ENCODE measurements around the gene C16orf95. TPM values are rescaled to one million over a fixed set of nuclear protein-coding genes. Genes with fewer than 3 reads are reported as not detected.

C16orf95 gene
- total RNA-seq, 1 donor from 2014 or later, result 2.1 TPM

DNA sequence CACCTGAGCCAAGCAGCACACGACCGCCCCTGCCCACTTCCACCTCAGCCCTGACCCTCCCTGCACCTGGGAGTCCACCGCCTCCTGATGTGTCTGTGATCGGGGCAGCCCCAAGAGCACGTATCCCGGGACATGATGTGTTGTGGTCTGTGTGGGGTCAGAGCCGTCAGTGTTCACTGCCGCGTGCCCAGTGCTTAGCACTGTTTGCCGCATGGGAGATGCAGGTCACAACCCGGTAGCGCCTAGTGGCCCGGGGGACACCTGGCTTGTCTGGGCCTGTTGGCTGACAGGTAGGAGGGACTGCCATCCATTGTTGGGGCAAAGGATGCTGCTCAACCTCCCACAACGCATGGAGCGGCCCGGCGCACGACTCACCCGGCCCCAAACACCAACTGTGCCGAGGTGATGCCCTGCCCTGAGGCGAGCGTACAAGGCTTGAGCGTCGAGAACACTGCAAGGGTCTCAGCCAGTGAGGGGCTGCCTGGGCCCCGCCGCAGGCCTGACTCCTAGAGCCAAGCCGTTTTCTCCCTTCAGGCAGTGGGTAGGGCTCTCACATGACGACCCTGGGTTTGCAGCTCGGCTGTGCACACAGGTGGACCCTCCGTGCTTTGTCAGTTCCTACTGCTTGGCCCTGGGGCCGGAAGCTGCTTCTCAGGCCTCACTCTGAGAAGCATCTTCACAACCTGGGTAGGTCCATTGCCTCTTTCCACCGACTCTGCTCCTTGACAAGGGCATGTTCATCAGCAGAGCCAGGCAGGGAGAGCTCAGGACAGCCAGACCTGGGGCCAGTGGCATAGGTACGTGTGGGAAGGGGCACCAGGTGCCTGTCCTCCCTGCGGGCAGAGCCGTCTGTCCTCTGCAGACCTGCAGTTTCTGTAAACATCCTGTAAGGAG is 5.9 kb upstream of the C16orf95 start:
- ATAC-seq (ENCODE audit: poor library complexity) (no peak), DNase-seq (peak; percentile 40)
- intact Hi-C loops (cut with DNase I), result no loop called here

DNA sequence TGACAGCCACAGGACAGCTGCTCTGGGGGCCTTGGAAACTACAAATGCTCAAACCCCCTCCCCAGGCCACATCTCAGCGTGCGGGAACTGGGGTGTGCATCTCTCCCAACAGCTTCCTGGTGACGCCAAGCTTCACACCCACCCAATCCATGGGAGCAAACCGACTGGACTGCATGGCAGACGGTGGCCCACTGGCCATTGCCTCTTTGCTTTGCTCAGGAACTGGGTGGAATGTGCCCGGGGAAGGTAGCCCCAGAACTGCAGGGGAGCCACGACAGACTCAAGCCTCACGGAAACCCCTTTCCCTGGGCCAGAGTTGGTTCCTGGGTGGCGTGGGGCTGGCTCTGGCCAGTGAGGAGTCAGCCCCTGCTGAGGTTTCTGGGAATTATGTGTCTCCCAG is 5.2 kb upstream of the C16orf95 start:
- DNase-seq, result peak; percentile 27
- no peak for ATAC-seq (ENCODE audit: poor library complexity)
- intact Hi-C loops (cut with DNase I), result no loop called here

DNA sequence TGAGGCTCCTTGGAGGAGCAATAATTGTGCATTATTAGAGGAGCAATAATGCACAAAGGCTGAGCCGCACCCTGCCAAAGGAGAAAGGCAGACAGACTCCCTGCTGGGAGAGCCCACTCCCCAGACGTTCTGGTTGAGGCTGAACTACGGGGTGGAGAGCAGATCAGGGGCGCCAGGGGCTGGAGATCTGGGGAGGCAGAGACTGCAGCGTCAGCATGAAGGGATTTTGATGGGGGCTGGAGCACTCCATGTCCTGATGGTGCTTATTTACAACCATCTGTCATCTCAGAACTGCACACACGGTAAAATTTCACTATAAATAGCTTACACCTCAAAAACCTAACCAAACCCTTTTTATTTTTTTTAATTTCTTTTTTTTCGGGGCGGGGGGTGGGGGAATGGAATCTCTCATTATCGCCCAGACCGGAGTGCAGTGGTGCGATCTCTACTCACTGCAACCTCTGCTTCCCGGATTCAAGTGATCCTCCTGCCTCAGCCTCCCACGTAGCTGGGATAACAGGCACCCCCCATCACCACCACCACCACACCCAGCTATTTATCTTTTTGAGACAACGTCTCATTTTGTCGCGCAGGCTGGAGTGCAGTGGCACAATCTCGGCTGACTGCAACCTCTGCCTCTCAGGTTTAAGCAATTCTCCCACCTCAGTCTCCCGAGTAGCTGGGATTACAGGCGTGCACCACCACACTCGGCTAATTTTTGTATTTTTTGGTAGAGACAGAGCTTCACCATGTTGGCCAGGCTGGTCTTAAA is 4.3 kb upstream of the C16orf95 start:
- intact Hi-C loops (cut with DNase I), result no loop called here
- DNase-seq (no peak), ATAC-seq (ENCODE audit: poor library complexity) (no peak)

DNA sequence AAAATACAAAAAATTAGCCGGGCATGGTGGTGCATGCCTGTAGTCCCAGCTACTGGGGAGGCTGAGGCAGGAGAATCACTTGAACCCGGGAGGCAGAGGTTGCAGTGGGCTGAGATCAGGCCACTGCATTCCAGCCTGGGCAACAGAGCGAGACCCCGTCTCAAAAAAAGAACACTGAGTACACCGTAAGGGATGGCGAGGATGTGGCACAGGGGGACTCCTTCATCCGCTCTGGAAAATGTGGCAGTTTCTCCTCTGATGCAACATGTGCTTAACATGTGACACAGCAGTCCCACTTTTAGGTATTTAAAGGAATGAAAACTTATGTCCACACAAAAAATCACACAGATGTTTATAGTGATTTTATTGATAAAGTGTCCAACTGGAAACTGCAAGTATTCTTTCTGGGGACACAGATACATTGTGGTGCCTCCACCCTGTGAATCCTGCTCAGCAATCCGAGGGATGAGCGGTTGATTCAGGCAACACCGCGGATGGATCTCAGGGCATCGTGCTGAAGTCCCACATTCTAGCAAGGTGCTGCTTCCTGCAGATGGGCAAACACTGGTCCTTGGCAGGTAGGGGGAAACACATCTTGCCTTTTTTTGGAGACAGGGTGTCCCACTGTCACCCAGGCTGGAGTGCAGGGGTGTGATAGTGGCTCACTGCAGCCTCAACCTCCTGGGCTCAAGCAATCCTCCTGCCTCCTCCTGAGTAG is 3.5 kb upstream of the C16orf95 start:
- DNase-seq (no peak), ATAC-seq (ENCODE audit: poor library complexity) (no peak)
- intact Hi-C loops (cut with DNase I), result no loop called here

DNA sequence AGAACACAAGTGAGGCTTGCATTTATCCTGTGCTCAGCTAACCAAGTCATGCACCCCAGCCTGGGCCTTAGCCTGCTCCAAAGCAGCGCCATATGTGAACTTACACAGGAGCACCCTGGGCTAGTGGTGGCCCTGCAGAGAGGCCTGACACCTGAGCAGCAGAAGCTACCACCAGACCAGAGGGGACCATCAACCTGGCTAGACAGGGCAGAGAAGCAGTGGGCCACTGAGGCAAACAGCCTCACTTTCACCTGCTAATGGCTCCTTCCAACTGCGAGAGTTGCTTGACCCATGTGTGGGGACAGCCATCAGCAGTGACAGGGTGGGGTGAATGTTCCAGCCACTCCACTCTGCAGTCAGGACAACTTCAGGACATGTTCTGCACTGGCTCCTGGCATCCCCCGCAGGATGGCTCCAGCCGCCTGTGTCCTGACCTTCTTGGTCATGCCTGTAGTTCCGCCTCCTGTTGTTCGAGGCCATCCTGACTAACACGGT is 2.9 kb upstream of the C16orf95 start:
- no peak for ATAC-seq (ENCODE audit: poor library complexity)
- DNase-seq, result no peak
- intact Hi-C loops (cut with DNase I), result loop anchor here (5.0 kb wide), 1 partner anchor 72 kb away; the partner anchor contains the start of gene MAP1LC3B

DNA sequence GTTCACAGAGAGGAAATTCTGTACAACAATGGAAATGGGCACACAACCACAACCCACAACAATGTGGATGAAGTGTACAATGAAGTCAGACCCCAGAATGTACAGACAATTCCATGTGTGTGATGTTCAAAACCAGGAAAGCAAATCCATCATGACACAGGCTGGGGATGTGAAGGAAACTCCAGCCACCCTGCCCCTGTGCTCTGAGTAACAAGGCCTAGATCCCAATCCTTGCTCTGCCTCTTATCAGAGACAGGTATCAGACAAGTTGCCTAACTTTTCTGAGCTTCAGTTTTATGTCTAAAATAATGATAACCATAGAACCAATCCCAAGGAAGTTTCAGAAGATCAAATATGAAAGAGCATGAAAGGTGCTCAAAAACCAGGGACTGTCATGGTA is 1.8 kb upstream of the C16orf95 start:
- no peak for ATAC-seq (ENCODE audit: poor library complexity)
- DNase-seq, result no peak
- intact Hi-C loops (cut with DNase I), result loop anchor here (5.0 kb wide), 1 partner anchor 73 kb away; the partner anchor contains the start of gene MAP1LC3B

DNA sequence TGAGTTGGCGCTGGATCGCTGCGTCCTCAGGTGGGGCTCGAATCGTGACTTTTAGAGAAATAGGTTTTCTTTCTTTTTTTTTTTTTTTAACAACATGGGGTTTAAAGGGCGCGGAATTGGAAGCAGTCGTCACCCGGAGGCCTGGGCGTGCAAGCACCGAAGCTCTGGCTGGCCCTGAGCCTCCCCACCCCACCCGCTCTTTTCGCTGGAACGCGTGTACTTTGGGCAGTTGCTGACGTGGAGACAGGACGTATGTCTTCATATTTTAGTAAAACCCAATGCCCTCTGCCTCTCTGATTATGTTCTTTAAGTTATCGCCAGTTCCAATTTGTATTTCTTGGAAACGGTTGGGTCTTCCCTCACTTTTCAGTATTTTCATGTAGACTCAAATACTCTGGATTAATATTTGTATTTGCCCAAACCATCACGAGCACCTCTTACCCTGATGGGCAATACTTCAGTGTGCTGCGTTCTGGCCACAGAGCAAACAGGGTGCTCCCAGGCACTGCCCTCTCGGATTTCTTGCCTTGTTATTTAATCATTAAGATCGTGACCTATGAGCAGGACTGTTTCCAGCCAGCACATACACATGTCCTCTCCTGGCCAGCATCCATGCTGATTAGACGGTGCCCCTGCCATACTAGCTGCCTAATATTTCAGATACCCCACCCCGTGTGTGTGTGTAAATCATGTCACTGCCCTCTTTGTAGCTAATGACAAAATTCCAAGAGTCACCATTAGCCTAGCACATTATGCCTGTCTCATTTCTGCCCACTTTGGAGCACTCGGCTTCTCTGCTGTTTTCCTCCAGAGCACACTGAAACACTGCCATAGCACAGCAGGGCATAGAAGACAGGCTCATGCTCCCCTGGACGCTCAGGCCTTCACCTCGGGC is 805 bp upstream of the C16orf95 start:
- DNase-seq (peak; percentile 69), ATAC-seq (ENCODE audit: poor library complexity) (peak; percentile 42)
- intact Hi-C loops (cut with DNase I), result loop anchor here (5.0 kb wide), 1 partner anchor 74 kb away; the partner anchor contains the start of gene MAP1LC3B

DNA sequence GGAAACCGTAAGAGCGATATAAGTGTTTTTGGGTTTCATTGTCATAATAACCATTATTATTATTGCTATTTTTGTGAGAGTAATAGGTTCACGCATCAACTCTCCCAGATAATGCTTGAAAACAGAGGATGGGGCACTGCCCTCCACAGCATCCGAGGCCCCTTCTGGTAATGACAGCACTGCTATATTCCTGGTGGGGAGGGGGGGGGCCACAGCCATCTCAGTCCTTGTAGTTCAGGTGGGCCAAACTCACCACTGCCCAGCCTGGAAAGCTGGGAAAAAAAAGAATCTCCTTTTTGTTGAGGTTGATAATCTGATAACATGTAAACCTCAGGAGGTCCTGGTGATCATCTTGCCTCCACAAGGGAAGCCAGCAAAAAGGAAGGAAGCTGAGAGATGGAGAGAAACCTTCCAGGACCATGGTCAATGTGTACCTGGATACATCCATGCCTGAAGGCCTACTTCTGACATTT is 706 bp downstream of the C16orf95 start:
- intact Hi-C loops (cut with DNase I), result loop anchor here (5.0 kb wide), 1 partner anchor 76 kb away; the partner anchor contains the start of gene MAP1LC3B
- ATAC-seq (ENCODE audit: poor library complexity), result no peak
- DNase-seq, result no peak

DNA sequence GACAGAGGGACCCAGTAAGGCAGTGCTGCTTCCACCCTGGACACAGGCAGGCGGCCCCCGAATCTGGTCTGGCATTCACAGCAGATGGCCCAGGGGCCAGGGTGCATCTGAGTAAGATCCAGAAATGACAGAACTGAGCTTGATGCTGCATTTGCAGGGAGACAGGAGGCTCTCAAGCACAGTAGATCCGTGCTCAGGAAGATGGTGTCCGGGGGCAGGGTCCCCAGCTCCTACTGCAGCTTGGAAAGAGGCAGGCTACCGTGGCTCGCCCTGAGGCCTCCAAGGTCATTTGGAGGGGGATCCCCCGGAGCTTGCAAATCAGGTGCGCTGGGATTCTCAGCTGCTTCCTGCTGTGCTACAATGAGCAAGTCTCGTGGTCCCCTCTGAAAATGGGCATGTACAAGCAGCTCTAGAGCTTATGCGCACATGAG is 2.2 kb downstream of the C16orf95 start:
- intact Hi-C loops (cut with DNase I), result loop anchor here (5.0 kb wide), 1 partner anchor 77 kb away; the partner anchor contains the start of gene MAP1LC3B
- ATAC-seq (ENCODE audit: poor library complexity), result no peak
- no peak for DNase-seq

DNA sequence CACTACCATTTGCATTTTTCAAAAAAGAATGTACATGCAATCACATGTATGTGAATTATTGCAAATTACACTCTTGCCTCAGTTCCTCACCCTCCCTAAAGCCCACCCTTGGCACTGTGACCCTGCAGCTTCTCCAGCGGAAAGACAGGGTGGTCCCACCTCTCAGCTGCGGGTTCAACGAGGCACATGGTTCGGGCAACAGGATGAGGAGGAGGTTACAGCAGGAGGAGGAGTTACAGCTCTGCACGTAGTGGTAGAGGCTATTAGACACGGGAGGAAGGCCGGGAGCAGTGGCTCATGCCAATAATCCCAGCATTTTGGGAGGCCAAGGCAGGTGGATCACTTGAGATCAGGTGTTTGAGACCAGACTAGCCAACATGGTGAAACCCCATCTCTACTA is 5.2 kb downstream of the C16orf95 start:
- intact Hi-C loops (cut with DNase I), result no loop called here
- DNase-seq (no peak), ATAC-seq (ENCODE audit: poor library complexity) (no peak)

DNA sequence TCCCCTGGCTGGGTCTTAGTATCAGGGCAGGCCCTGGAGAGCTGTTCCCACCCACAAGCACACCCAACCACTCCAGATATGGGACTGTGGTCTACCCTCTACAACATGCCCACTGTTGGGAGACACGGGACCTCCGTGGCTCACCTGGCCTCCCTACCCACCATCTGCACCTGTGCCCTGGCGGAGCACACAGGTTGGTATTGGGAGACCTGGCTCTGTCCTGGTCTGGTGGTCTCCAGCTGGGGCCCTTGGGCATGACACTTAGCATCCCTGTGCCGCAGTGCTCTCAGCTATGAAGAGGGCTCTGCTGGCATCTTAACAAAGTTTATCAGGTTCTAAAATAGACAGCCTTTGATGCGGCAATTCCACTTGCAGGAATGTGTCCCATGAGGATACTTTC is 5.8 kb downstream of the C16orf95 start:
- intact Hi-C loops (cut with DNase I), result no loop called here
- ATAC-seq (ENCODE audit: poor library complexity) (no peak), DNase-seq (no peak)

DNA sequence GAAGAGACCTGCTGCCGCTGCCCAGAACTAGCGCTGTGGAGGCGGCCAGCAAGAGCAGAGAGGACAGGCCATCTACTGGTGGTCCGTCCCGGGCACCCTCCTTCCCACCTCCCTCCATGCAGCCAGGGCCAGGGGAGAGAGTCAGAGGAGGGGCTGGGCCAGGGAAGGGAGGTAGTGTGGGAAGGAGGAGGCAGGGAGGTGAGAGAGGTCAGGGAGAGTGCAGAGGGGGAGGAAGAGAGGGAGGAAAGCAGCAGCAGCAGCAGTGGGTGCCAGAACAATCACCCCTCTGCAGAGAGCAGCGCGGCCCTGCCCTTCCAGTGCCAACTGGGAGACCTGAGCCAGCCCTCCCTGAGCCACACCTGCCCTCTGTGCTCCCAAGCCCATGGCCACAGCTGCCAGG is 6.6 kb downstream of the C16orf95 start:
- intact Hi-C loops (cut with DNase I), result no loop called here
- DNase-seq (no peak), ATAC-seq (ENCODE audit: poor library complexity) (no peak)

DNA sequence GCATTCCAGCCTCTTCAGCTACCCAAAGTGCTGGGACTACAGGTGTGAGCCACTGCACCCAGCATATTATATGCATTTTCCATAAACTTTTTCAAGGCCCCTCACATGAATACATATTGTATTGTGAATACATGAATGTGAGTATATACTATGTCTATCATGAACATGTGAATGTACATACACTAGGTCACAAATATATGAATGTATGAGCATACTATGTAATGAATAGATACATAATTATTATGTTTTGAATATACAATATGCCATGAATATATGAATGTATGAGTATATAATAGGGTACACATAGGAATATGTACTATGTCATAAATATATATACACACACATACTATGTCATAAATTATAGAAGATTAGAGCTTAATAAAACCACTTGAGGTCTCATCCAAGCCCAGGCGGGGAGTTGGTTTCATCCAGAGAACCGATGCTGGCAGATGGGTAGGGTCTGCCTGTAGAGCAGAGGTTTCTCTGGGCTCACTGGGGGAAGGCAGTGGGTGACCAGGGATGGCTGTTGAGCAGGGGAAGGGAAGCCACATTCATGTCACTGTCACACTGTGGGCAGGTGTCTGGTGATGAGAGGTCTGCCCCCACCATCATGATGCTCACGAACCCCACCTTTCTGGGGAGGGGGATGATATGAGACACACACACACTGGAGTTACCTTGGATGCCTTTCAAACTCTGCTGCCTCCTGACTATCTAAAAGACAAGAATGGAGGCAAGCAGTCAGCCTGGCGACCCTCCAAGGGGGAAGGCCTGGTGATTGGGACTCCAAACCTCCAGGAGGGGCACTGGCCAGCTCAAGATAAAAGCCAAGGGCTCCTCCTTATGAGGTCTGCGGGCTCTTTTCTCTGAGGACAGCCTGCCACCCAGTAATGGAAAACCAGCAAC is 7.3 kb downstream of the C16orf95 start:
- intact Hi-C loops (cut with DNase I), result no loop called here
- DNase-seq, result no peak

DNA sequence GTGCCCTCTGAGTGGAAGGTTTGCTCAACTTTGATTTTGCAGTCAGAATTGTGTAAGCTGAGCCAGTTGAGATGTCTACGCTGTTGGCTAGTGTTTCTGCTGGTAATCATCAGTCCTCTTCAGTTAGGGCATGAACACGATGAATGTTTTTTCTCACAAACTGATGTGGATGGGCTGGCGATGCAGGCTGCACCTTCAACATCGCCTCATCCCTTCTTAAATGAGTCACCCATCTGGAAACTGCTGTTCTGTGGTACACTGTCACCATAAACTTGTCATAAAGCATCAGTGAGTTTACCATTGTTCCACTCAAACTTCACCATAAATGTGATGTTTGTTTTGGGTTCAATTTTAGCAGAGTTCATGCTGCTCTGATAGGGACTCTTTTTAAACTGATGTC is 8.4 kb downstream of the C16orf95 start:
- ATAC-seq (ENCODE audit: poor library complexity) (no peak), DNase-seq (no peak)
- intact Hi-C loops (cut with DNase I), result no loop called here

More for the DNA sequence above, 7.3 kb downstream of the C16orf95 start:
- no peak for ATAC-seq (ENCODE audit: poor library complexity)

DNA sequence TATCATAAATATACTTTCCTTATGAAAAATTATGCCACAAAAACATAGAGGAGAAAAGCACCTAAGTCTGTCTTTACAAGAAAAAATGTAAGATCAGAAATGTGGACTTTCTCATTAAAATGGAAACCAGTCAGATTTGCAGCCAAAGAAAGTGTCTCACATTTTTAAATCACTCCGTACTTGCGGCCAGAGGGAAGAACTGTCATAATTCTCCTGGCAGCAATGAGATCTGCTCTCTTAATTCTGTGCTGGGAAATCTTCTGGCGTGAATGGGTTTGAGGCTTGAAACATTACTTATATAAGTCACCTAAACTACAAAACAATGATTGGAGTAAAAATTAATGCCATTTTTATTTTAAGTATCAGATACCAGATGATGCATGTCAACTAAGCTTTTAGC is 10.7 kb downstream of the C16orf95 start:
- intact Hi-C loops (cut with DNase I), result no loop called here
- ATAC-seq (ENCODE audit: poor library complexity) (no peak), DNase-seq (no peak)

DNA sequence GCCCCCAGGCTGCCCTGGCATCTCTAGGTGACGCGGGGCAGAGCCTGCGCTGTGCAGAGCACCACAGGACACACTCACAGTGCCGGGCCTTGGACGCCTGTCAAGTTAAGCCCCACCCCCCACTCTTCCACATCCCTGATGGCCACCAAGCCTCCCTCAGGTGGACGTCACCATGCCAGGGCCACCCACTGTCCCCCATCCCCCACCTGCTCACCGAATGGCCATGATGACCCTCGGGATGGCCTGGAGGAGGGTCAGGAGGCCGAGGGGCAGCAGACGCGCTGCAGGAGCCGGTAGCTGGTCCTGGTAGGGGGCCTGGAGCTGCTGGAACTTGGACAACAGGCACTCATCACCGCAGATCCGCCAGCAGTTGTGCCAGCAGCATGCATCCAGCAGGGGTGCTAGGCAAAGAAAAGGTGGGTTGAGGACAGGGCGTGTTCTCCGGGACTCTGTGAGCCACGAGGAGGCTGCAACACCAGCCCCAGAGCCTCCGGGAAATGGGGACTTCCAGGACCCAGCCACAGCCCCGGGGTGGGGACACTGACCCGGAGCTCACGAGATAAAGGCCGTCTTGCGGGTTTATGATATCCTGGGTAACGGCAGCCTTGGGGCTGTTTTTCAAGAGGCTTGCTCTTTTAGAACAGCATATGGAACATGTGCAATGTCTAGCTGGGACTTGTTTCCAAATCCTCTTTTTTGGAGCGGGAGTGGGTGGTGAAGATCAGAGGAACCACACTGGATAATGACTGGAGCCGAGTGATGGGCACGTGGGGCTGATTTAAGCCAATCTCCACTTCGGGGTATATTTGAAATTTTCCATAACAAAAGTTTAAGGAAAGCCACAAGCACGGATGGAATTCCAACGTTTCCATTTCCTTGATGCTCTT is 11.4 kb downstream of the C16orf95 start:
- ATAC-seq (ENCODE audit: poor library complexity) (no peak), DNase-seq (no peak)
- intact Hi-C loops (cut with DNase I), result no loop called here
